K562 (cell line): ENCODE results near the gene APOL4. TPM values are rescaled to one million over a fixed set of nuclear protein-coding genes. Genes with fewer than 3 reads are reported as not detected.
A peak's percentile ranks its signal among the peaks of the same experiment; 100 is the strongest.

ENCODE experiments used
- CEBPG ChIP-seq, 3 experiments: fragments of 200-800 bp in 1 of 3; sonication (Bioruptor generic) in 1 of 3; sonication (generic) in 1 of 3; formaldehyde crosslinking in 1 of 3; IDR thresholded peaks in 2 of 3; conservative IDR thresholded peaks in 1 of 3; 2 replicates each; pipeline versions ENCODE4 v1.6.1 to v1.8.0; 2016 to 2022; ENCODE audit warnings: missing compliant biosample characterization in 2 of 3, missing genetic modification characterization in 2 of 3, mild to moderate bottlenecking in 1 of 3, missing genetic modification reagents in 1 of 3
- FOXJ2 ChIP-seq: fragments of 200-800 bp; sonication (Bioruptor generic); IDR thresholded peaks from 2 replicates; pipeline ENCODE4 v1.6.1; 2016; ENCODE audit warnings: missing genetic modification characterization, missing compliant biosample characterization
- FOXM1 ChIP-seq, 2 experiments: fragments of 450-650 bp in 1 of 2; sonication (generic) in 1 of 2; formaldehyde crosslinking in 1 of 2; IDR thresholded peaks; 2 replicates each; pipeline versions ENCODE4 v1.6.1 to v1.9.0; 2017 to 2022; ENCODE audit warnings: low read depth in 2 of 2, mild to moderate bottlenecking in 2 of 2, missing genetic modification reagents in 1 of 2, moderate library complexity in 1 of 2
- NR2C2 ChIP-seq, 2 experiments: fragments of 200-800 bp in 1 of 2; sonication (Bioruptor generic) in 1 of 2; sonication (generic) in 1 of 2; formaldehyde crosslinking in 1 of 2; IDR thresholded peaks; 2 replicates each; pipeline versions ENCODE4 v1.6.1 to v1.8.0; 2016 to 2022; ENCODE audit warnings: mild to moderate bottlenecking in 1 of 2, missing compliant biosample characterization in 1 of 2, missing genetic modification characterization in 1 of 2, missing genetic modification reagents in 1 of 2
- RAD21 ChIP-seq, 2 experiments: fragments of 250-450 bp in 1 of 2; fragments of 450-650 bp in 1 of 2; sonication (Bioruptor Pico) in 1 of 2; formaldehyde crosslinking in 1 of 2; IDR thresholded peaks in 1 of 2; conservative IDR thresholded peaks in 1 of 2; 2 replicates each; pipeline versions ENCODE4 v1.4.0 to v1.8.0; 2020 to 2022; ENCODE audit warnings: mild to moderate bottlenecking in 2 of 2, moderate library complexity in 1 of 2
- REST ChIP-seq, 2 experiments: fragments of 450-650 bp; formaldehyde crosslinking in 1 of 2; IDR thresholded peaks; 2 replicates each; pipeline versions ENCODE4 v1.4.0 to v1.6.1; 2014 to 2020; ENCODE audit warnings: mild to moderate bottlenecking in 2 of 2, borderline replicate concordance in 1 of 2, low read depth in 1 of 2
- SIN3A ChIP-seq, 2 experiments: fragments of 150-350 bp in 1 of 2; IDR thresholded peaks; 2 replicates each; pipeline ENCODE4 v1.6.1; 2011 to 2016; ENCODE audit warnings: borderline replicate concordance in 2 of 2, low read depth in 2 of 2, low read length in 2 of 2, mild to moderate bottlenecking in 2 of 2, moderate library complexity in 2 of 2; ENCODE audit not compliant: control insufficient read depth in 1 of 2
- TAF9B ChIP-seq: fragments of 450-650 bp; IDR thresholded peaks from 2 replicates; pipeline ENCODE4 v1.6.1; 2018; ENCODE audit warnings: mild to moderate bottlenecking; ENCODE audit not compliant: partially characterized antibody
- ZBTB8A ChIP-seq: fragments of 450-650 bp; IDR thresholded peaks from 2 replicates; pipeline ENCODE4 v1.6.1; 2018; ENCODE audit warnings: mild to moderate bottlenecking, moderate library complexity; ENCODE audit not compliant: partially characterized antibody
- ZNF124 ChIP-seq: sonication (generic); formaldehyde crosslinking; IDR thresholded peaks from 2 replicates; pipeline ENCODE4 v1.8.1; 2022; ENCODE audit warnings: missing genetic modification reagents
- polyA plus RNA-seq, 8 experiments: library from polyadenylated mRNA; depleted of rRNA in 4 of 8; stranded (reverse) in 5 of 8; unstranded in 3 of 8; fragments of >200 nt; fragmentation: Nextera tagmentation in 2 of 8; fragmentation: Illumina TruSeq in 1 of 8; extraction: Ambion mirVana in 2 of 8; extraction: Trizol in 1 of 8; gene quantifications; 2 replicates each; pipeline versions ENCODE4 v1.2.1 to v1.2.3, GENCODE V29; 2011 to 2014; ENCODE audit warnings: inconsistent platforms in 1 of 8, missing spikeins in 1 of 8
- total RNA-seq, 7 experiments: library from RNA; depleted of rRNA in 6 of 7; stranded (reverse); fragments of >200 nt in 6 of 7; fragmentation: Illumina TruSeq in 2 of 7; extraction: Trizol in 2 of 7; gene quantifications; 2 replicates each; pipeline versions ENCODE4 v1.2.1 to v1.2.3, GENCODE V29; 2011 to 2021; ENCODE audit warnings: low replicate concordance in 1 of 7

APOL4 gene
- total and polyA plus RNA-seq, 9 of the 15 experiments (the other 6 are each of a cell fraction or from before 2014, with no cell fraction given): 6.5 to 15.0 (median 9.8) TPM

- peak; percentile 57 to 93; a peak in 3 of 4 replicates for TF ChIP-seq SIN3A (IDR thresholded peaks at IDR 0.05; ENCODE audit: borderline replicate concordance in 2 of 2, control insufficient read depth in 1 of 2, low read depth in 2 of 2, low read length in 2 of 2)
- TF ChIP-seq REST (IDR thresholded peaks at IDR 0.05; ENCODE audit: borderline replicate concordance): peak; percentile 43
- TF ChIP-seq REST (CRISPR knock-in tag; IDR thresholded peaks at IDR 0.05; ENCODE audit: low read depth): no peak
- TF ChIP-seq RAD21 (CRISPR knock-in tag; conservative IDR thresholded peaks at IDR 0.05 in 1 of 2, IDR thresholded peaks at IDR 0.05 in 1 of 2): peak in 1 of 2 experiments; percentile 49; a peak in 2 of 4 replicates
- peak; percentile 85 for TF ChIP-seq FOXM1 (IDR thresholded peaks at IDR 0.05; ENCODE audit: low read depth)
- TF ChIP-seq FOXM1 (CRISPR knock-in tag; IDR thresholded peaks at IDR 0.05; ENCODE audit: low read depth): no peak
- TF ChIP-seq ZBTB8A: no peak
- TF ChIP-seq FOXJ2 (tag): peak; percentile 81
- TF ChIP-seq TAF9B: peak; percentile 90
- no peak for TF ChIP-seq ZNF124 (CRISPR knock-in tag)
- no peak for TF ChIP-seq NR2C2 (CRISPR knock-in tag; IDR thresholded peaks at IDR 0.05)
- 0 out of 2 replicates have a peak, but pooled peaks have one; percentile 19 for TF ChIP-seq NR2C2 (tag; IDR thresholded peaks at IDR 0.05)
- no peak for TF ChIP-seq CEBPG (CRISPR knock-in tag; IDR thresholded peaks at IDR 0.05)
- no peak for TF ChIP-seq CEBPG (tag; conservative IDR thresholded peaks at IDR 0.05 in 1 of 2, IDR thresholded peaks at IDR 0.05 in 1 of 2)
These were observed 38.0 kb upstream of the APOL4 start, which contains the start of gene APOL2 (continued) for GRCh38 chr22:36239401-36240171.
